ENCODE results near the gene IFT80. TPM values are rescaled to one million over a fixed set of nuclear protein-coding genes. Genes with fewer than 3 reads are reported as not detected.

Gene IFT80
- total RNA-seq, 1 experiment from 2014 or later: 9.1 TPM

- Histone ChIP-seq H3K9ac (ENCODE audit: low read length) (no peak overlapping the region), H3K9me3 (ENCODE audit: low read length) (no peaks in the 10 kb centered on the region), H3K4me3 (ENCODE audit: low read length) (no peak overlapping the region), H3K27me3 (ENCODE audit: low read length) (no peaks in the 10 kb centered on the region), H2AFZ (ENCODE audit: low read length) (no peak overlapping the region), H3K79me2 (ENCODE audit: low read length) (no peaks in the 10 kb centered on the region), H4K20me1 (ENCODE audit: low read length) (no peaks in the 10 kb centered on the region), H3F3A (ENCODE audit: low read length, unreplicated experiment) (no peaks in the 10 kb centered on the region), H3K36me3 (ENCODE audit: low read depth, low read length) (no peaks in the 10 kb centered on the region), H3K9me2 (replicated peaks; ENCODE audit: low read length) (no peaks in the 10 kb centered on the region), H3K27ac (ENCODE audit: low read length) (no peak overlapping the region), H3K4me2 (ENCODE audit: low read length) (no peak overlapping the region), H3K4me1 (ENCODE audit: insufficient read depth, low read length) (no peaks in the 10 kb centered on the region)
- ChIA-PET POLR2A (ENCODE audit: unreplicated experiment) (no interaction called here), CTCF (no interaction called here)
- no TSS peak for BruUV-seq (replicated peaks)
- no peak for DNase-seq
- TF ChIP-seq EZH2phosphoT487 (IDR thresholded peaks at IDR 0.05; ENCODE audit: borderline replicate concordance, low read length): no peak
- TF ChIP-seq EZH2 (IDR thresholded peaks at IDR 0.05; ENCODE audit: low read length, unreplicated experiment): no peak
- no peak for TF ChIP-seq CTCF (conservative IDR thresholded peaks at IDR 0.05; ENCODE audit: low read depth, low read length)
- intact Hi-C loops (cut with micrococcal nuclease): no loop called here
- ATAC-seq: no peak
These were observed 102.4 kb downstream of the IFT80 start for GRCh38 chr3:160296591-160296990.

- no peaks in the 10 kb centered on the region for H3K36me3 ChIP-seq (ENCODE audit: low read depth, low read length)
- no peaks in the 10 kb centered on the region for H3K4me1 ChIP-seq (ENCODE audit: insufficient read depth, low read length)
- no peaks in the 10 kb centered on the region for H3K9me2 ChIP-seq (replicated peaks; ENCODE audit: low read length)
- H3K79me2 ChIP-seq (ENCODE audit: low read length): no peaks in the 10 kb centered on the region
- CTCF ChIA-PET: no interaction called here
- no peak for TF ChIP-seq EZH2 (IDR thresholded peaks at IDR 0.05; ENCODE audit: low read length, unreplicated experiment)
- TF ChIP-seq EZH2phosphoT487 (IDR thresholded peaks at IDR 0.05; ENCODE audit: borderline replicate concordance, low read length): no peak
- no peak for TF ChIP-seq CTCF (conservative IDR thresholded peaks at IDR 0.05; ENCODE audit: low read depth, low read length)
- no peak overlapping the region for H3K27ac ChIP-seq (ENCODE audit: low read length)
- DNase-seq (no peak), ATAC-seq (no peak)
- no TSS peak for BruUV-seq (replicated peaks)
- POLR2A ChIA-PET (ENCODE audit: unreplicated experiment): no interaction called here
- H3K9ac ChIP-seq (ENCODE audit: low read length): no peak overlapping the region
- no peaks in the 10 kb centered on the region for H3F3A ChIP-seq (ENCODE audit: low read length, unreplicated experiment)
- H2AFZ ChIP-seq (ENCODE audit: low read length): no peak overlapping the region
- no peak overlapping the region for H3K4me3 ChIP-seq (ENCODE audit: low read length)
- intact Hi-C loops (cut with micrococcal nuclease): no loop called here
- H3K27me3 ChIP-seq (ENCODE audit: low read length): no peaks in the 10 kb centered on the region
- no peaks in the 10 kb centered on the region for H4K20me1 ChIP-seq (ENCODE audit: low read length)
- H3K9me3 ChIP-seq (ENCODE audit: low read length): no peaks in the 10 kb centered on the region
- no peak overlapping the region for H3K4me2 ChIP-seq (ENCODE audit: low read length)
These were observed 107.1 kb downstream of the IFT80 start for GRCh38 chr3:160291909-160292299.

GRCh38 chr3:160291290-160291908 lies 107.6 kb downstream of the IFT80 start:
- Histone ChIP-seq H3K4me3 (ENCODE audit: low read length) (no peak overlapping the region), H4K20me1 (ENCODE audit: low read length) (no peaks in the 10 kb centered on the region), H3K36me3 (ENCODE audit: low read depth, low read length) (no peaks in the 10 kb centered on the region), H3F3A (ENCODE audit: low read length, unreplicated experiment) (no peaks in the 10 kb centered on the region), H3K27ac (ENCODE audit: low read length) (no peak overlapping the region), H2AFZ (ENCODE audit: low read length) (no peak overlapping the region), H3K9me3 (ENCODE audit: low read length) (no peaks in the 10 kb centered on the region), H3K4me2 (ENCODE audit: low read length) (no peak overlapping the region), H3K9me2 (replicated peaks; ENCODE audit: low read length) (no peaks in the 10 kb centered on the region), H3K79me2 (ENCODE audit: low read length) (no peaks in the 10 kb centered on the region), H3K4me1 (ENCODE audit: insufficient read depth, low read length) (no peaks in the 10 kb centered on the region), H3K27me3 (ENCODE audit: low read length) (no peaks in the 10 kb centered on the region), H3K9ac (ENCODE audit: low read length) (no peak overlapping the region)
- TF ChIP-seq CTCF (conservative IDR thresholded peaks at IDR 0.05; ENCODE audit: low read depth, low read length) (no peak), EZH2 (IDR thresholded peaks at IDR 0.05; ENCODE audit: low read length, unreplicated experiment) (no peak), EZH2phosphoT487 (IDR thresholded peaks at IDR 0.05; ENCODE audit: borderline replicate concordance, low read length) (no peak)
- CTCF ChIA-PET: no interaction called here
- intact Hi-C loops (cut with micrococcal nuclease): no loop called here
- POLR2A ChIA-PET (ENCODE audit: unreplicated experiment): no interaction called here
- DNase-seq: no peak
- ATAC-seq: no peak
- no TSS peak for BruUV-seq (replicated peaks)

Measured in PC-3 (cell line).